CD4-positive, alpha-beta T cell treated with Interleukin-10 for 1 hour (primary cell): ENCODE data around the gene OBSL1.

Experiments
- DNase-seq: peaks from one replicate; pipeline ENCODE4 v3.0.0-alpha.2; 2020

OBSL1 gene

GRCh38 chr2:219596954-219597551, 25.7 kb upstream of the OBSL1 start:
- DNase-seq, result no peak

- DNase-seq, result no peak
Measured at GRCh38 chr2:219595256-219595655, 23.9 kb upstream of the OBSL1 start.

- no peak for DNase-seq
Measured at GRCh38 chr2:219593154-219593553, 21.8 kb upstream of the OBSL1 start.

- no peak for DNase-seq
Measured at GRCh38 chr2:219592736-219593135, 21.4 kb upstream of the OBSL1 start.

- no peak for DNase-seq
Measured at GRCh38 chr2:219591091-219591490, 19.8 kb upstream of the OBSL1 start.

- DNase-seq, result no peak
Measured at GRCh38 chr2:219581346-219581745, 10.0 kb upstream of the OBSL1 start.

GRCh38 chr2:219578811-219579613, 7.7 kb upstream of the OBSL1 start:
- DNase-seq, result no peak

- DNase-seq, result no peak
Measured at GRCh38 chr2:219576505-219577388, 5.4 kb upstream of the OBSL1 start.

- DNase-seq, result no peak
Measured at GRCh38 chr2:219575566-219576504, 4.5 kb upstream of the OBSL1 start.

GRCh38 chr2:219574484-219575311, 3.4 kb upstream of the OBSL1 start:
- DNase-seq, result no peak

- no peak for DNase-seq
Measured at GRCh38 chr2:219573166-219573565, 1.8 kb upstream of the OBSL1 start.

- DNase-seq, result no peak
Measured at GRCh38 chr2:219572237-219573001, 1.1 kb upstream of the OBSL1 start, which contains the start of gene INHA. INHA (plus strand) TSS chr2:219572310; CDS start chr2:219572375, 65 bp downstream.

GRCh38 chr2:219570924-219571310, 422 bp downstream of the OBSL1 start:
- no peak for DNase-seq

GRCh38 chr2:219570194-219570923, 980 bp downstream of the OBSL1 start:
- no peak for DNase-seq

- no peak for DNase-seq
Measured at GRCh38 chr2:219569635-219570034, 1.7 kb downstream of the OBSL1 start.

- no peak for DNase-seq
Measured at GRCh38 chr2:219569041-219569440, 2.3 kb downstream of the OBSL1 start.

GRCh38 chr2:219567791-219568361, 3.5 kb downstream of the OBSL1 start:
- no peak for DNase-seq

GRCh38 chr2:219567131-219567530, 4.2 kb downstream of the OBSL1 start:
- no peak for DNase-seq

GRCh38 chr2:219566640-219567039, 4.7 kb downstream of the OBSL1 start:
- no peak for DNase-seq
